Measurements from ENCODE around the gene XPO6. TPM values are rescaled to one million over a fixed set of nuclear protein-coding genes. Genes with fewer than 3 reads are reported as not detected.
A peak's percentile ranks its signal among the peaks of the same experiment; 100 is the strongest.

The XPO6 gene
- total RNA-seq, 1 donor = 102 TPM

- Histone ChIP-seq H3K9me3 (ENCODE audit: low read depth, low read length) (no peaks in the 10 kb centered on the region), H3K4me2 (ENCODE audit: insufficient read depth, low read length) (no peak overlapping the region), H3K36me3 (ENCODE audit: insufficient read depth, low read length) (no peaks in the 10 kb centered on the region), H2AFZ (ENCODE audit: low read length) (no peak overlapping the region), H3K27me3 (ENCODE audit: insufficient read depth, low read length) (no peaks in the 10 kb centered on the region), H3K79me2 (ENCODE audit: insufficient read depth, low read length) (no peaks in the 10 kb centered on the region), H3K27ac (ENCODE audit: low read depth, low read length) (no peak overlapping the region), H4K20me1 (ENCODE audit: insufficient read depth, low read length) (peaks cover 12% of the 10 kb centered on the region), H3K4me1 (ENCODE audit: insufficient read depth, low read length) (peaks cover 5% of the 10 kb centered on the region), H3K4me3 (ENCODE audit: insufficient read depth, low read length) (no peak overlapping the region)
- no peak for TF ChIP-seq CTCF (IDR thresholded peaks at IDR 0.05; ENCODE audit: extremely low read depth, low read depth, low read length)
- peak; percentile 53 for DNase-seq (ENCODE audit: insufficient read length, low spot score, missing footprints)
Observed at GRCh38 chr16:28086186-28087139, 125.3 kb downstream of the XPO6 start.

GRCh38 chr16:28085389-28086171 lies 126.2 kb downstream of the XPO6 start:
- Histone ChIP-seq H2AFZ (ENCODE audit: low read length) (no peak overlapping the region), H3K36me3 (ENCODE audit: insufficient read depth, low read length) (no peaks in the 10 kb centered on the region), H3K9me3 (ENCODE audit: low read depth, low read length) (no peaks in the 10 kb centered on the region), H3K4me3 (ENCODE audit: insufficient read depth, low read length) (no peak overlapping the region), H3K4me1 (ENCODE audit: insufficient read depth, low read length) (no peaks in the 10 kb centered on the region), H3K27ac (ENCODE audit: low read depth, low read length) (no peak overlapping the region), H3K27me3 (ENCODE audit: insufficient read depth, low read length) (no peaks in the 10 kb centered on the region), H4K20me1 (ENCODE audit: insufficient read depth, low read length) (peaks cover 5% of the 10 kb centered on the region), H3K4me2 (ENCODE audit: insufficient read depth, low read length) (no peak overlapping the region), H3K79me2 (ENCODE audit: insufficient read depth, low read length) (no peaks in the 10 kb centered on the region)
- TF ChIP-seq CTCF (IDR thresholded peaks at IDR 0.05; ENCODE audit: extremely low read depth, low read depth, low read length) = no peak
- DNase-seq (ENCODE audit: insufficient read length, low spot score, missing footprints) = peak; percentile 58

GRCh38 chr16:28084209-28084608 lies 127.6 kb downstream of the XPO6 start:
- no peak overlapping the region for H3K4me3 ChIP-seq (ENCODE audit: insufficient read depth, low read length)
- no peak overlapping the region for H2AFZ ChIP-seq (ENCODE audit: low read length)
- no peak for TF ChIP-seq CTCF (IDR thresholded peaks at IDR 0.05; ENCODE audit: extremely low read depth, low read depth, low read length)
- no peaks in the 10 kb centered on the region for H3K27me3 ChIP-seq (ENCODE audit: insufficient read depth, low read length)
- no peaks in the 10 kb centered on the region for H3K79me2 ChIP-seq (ENCODE audit: insufficient read depth, low read length)
- no peak overlapping the region for H3K27ac ChIP-seq (ENCODE audit: low read depth, low read length)
- no peak overlapping the region for H3K4me2 ChIP-seq (ENCODE audit: insufficient read depth, low read length)
- no peaks in the 10 kb centered on the region for H4K20me1 ChIP-seq (ENCODE audit: insufficient read depth, low read length)
- H3K4me1 ChIP-seq (ENCODE audit: insufficient read depth, low read length) = no peaks in the 10 kb centered on the region
- no peaks in the 10 kb centered on the region for H3K36me3 ChIP-seq (ENCODE audit: insufficient read depth, low read length)
- no peaks in the 10 kb centered on the region for H3K9me3 ChIP-seq (ENCODE audit: low read depth, low read length)
- DNase-seq (ENCODE audit: insufficient read length, low spot score, missing footprints) = no peak

GRCh38 chr16:28082624-28083023 lies 129.1 kb downstream of the XPO6 start:
- peak; percentile 11 for DNase-seq (ENCODE audit: insufficient read length, low spot score, missing footprints)
- no peak overlapping the region for H3K4me2 ChIP-seq (ENCODE audit: insufficient read depth, low read length)
- H3K4me3 ChIP-seq (ENCODE audit: insufficient read depth, low read length) = no peak overlapping the region
- no peaks in the 10 kb centered on the region for H3K36me3 ChIP-seq (ENCODE audit: insufficient read depth, low read length)
- no peaks in the 10 kb centered on the region for H3K79me2 ChIP-seq (ENCODE audit: insufficient read depth, low read length)
- H2AFZ ChIP-seq (ENCODE audit: low read length) = no peak overlapping the region
- no peaks in the 10 kb centered on the region for H3K9me3 ChIP-seq (ENCODE audit: low read depth, low read length)
- H3K27ac ChIP-seq (ENCODE audit: low read depth, low read length) = no peak overlapping the region
- no peaks in the 10 kb centered on the region for H3K27me3 ChIP-seq (ENCODE audit: insufficient read depth, low read length)
- TF ChIP-seq CTCF (IDR thresholded peaks at IDR 0.05; ENCODE audit: extremely low read depth, low read depth, low read length) = no peak
- no peaks in the 10 kb centered on the region for H3K4me1 ChIP-seq (ENCODE audit: insufficient read depth, low read length)
- no peaks in the 10 kb centered on the region for H4K20me1 ChIP-seq (ENCODE audit: insufficient read depth, low read length)

All from osteoblast (primary cell).